D721Med (cell line): ENCODE data around the gene SPAG16.

Experiments used
- DNase-seq: peaks from one replicate; pipeline ENCODE4 v3.0.0; 2011; ENCODE audit warnings: low spot score; ENCODE audit not compliant: insufficient read length
- FAIRE-seq: peaks from 2 replicates; lab custom pipeline; 2011; peaks lifted over from hg19 to GRCh38; lab: Jason Lieb, UNC
- TF ChIP-seq, protein P1 (sequence below): IDR thresholded peaks from 2 replicates; pipeline ENCODE4 v1.5.1; 2012; ENCODE audit warnings: mild to moderate bottlenecking, control low read depth; ENCODE audit not compliant: insufficient read depth; ENCODE audit errors: missing control alignments

The SPAG16 gene

DNA sequence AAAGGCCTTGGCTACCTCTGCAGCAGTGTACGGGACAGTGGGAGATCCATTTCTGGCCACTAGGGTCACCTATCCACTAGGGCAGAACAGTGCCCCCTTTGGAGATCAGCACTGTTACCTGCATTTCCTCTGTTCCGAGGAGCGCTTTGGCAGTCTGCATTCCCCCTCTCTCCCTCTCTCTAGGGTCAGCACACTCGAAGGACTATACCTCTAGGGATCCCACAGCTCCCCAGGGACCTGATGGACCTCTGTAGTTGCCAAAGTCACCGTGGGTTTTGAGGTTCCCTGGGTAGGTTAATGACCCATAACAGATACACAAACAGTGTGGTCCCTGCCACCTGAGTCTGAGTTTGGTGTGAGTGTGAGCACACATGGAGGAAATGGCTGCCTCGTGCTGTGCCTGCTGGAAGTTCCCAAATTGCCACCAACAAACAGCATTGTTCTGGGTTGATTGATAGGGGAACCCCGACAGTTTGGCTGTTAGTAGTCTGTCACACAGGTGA is 1026.8 kb downstream of the SPAG16 start:
- DNase-seq: no peak
- no peak for FAIRE-seq
- TF ChIP-seq, protein P1, sequence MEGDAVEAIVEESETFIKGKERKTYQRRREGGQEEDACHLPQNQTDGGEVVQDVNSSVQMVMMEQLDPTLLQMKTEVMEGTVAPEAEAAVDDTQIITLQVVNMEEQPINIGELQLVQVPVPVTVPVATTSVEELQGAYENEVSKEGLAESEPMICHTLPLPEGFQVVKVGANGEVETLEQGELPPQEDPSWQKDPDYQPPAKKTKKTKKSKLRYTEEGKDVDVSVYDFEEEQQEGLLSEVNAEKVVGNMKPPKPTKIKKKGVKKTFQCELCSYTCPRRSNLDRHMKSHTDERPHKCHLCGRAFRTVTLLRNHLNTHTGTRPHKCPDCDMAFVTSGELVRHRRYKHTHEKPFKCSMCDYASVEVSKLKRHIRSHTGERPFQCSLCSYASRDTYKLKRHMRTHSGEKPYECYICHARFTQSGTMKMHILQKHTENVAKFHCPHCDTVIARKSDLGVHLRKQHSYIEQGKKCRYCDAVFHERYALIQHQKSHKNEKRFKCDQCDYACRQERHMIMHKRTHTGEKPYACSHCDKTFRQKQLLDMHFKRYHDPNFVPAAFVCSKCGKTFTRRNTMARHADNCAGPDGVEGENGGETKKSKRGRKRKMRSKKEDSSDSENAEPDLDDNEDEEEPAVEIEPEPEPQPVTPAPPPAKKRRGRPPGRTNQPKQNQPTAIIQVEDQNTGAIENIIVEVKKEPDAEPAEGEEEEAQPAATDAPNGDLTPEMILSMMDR: no peak

DNA sequence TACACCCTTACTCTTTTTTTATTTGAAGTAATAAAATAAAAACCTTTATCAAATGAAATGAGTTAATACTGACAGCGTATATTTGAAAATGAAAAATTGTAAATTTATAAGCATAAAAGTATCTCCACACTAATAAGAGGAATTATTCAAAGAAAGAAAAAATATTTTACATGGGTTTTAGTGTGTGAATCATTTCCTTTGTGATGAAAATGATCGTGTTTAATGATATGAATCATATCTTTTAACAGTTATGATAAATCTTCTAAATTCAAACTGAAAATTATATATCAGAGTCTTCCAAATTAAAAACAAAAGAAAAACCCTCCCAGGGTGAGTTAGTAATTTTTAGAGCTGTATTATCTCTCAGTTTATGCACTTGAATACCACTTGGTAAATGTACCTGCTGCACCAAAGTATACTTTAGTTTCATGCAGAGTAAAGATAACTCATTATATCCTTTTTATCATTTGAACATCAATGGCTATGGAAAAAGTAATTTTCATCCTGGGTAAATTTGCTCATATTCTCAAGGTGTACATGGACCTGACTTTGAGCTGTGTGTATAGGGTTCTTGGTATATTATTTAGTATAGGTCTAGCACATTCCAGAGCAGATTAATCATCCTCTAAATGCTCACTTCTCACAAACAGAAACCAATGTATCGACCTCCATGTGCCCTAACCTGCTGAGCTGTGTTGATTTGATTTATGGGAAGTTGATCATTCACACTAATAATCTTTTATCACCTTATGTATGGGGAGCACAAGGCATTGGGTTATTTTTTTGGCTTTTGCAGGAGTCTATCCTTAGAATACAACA is 1027.9 kb downstream of the SPAG16 start:
- DNase-seq (no peak), FAIRE-seq (no peak)
- TF ChIP-seq, protein P1: no peak

DNA sequence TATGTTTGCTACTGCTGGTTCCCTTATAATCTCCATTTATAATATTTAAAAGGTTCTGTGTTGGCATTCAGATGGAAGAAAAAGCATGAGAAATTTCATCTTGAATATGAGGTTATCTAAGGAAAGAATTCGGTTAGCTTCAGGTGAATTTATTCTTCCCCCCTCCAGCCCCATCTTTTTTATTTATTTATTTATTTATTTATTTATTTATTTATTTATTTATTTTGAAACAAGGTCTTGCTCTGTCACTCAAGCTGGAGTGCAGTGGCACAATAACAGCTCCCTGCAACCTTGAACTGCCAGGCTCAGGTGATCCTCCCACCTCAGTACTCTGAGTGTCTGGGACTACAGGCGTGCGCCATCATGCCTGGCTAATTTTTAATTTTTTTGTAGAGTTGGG is 1031.1 kb downstream of the SPAG16 start:
- FAIRE-seq (no peak), DNase-seq (no peak)
- TF ChIP-seq, protein P1: no peak

DNA sequence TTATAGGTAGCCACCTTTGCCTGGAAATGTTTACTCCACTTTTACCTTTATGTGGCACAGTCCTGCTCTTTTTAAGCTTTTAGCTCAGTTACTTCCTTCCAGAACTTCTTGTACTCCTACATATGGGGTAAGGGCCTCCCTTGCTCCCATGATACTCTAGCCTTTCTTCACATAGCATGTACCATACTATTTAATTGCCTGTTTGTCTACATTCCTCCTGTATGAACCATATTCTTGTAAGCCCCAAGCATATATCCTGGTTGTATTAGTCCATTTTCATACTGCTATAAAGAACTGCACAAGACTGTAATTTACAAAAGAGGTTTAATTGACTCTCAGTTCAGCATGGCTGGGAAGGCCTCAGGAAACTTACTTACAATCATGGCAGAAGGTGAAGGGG is 1035.9 kb downstream of the SPAG16 start:
- FAIRE-seq: no peak
- TF ChIP-seq, protein P1: no peak
- no peak for DNase-seq

DNA sequence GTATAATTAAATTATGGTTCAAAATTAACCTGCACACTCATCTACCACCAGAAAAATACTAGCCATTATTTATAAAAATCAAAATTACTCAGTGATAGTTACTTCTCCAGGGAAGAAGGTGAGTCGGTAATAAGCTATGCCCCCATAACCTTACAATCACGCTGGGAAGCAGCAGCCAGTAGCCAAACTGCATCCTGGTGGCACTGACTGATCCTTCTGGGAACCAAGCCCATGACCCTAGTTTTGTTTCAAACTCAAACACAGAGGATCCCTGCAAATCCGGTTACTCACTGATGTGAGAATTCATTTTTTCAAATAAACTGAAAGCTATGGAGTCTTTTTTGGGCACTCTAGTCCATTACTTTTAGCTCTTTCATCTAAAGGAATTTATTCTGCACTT is 1038.4 kb downstream of the SPAG16 start:
- TF ChIP-seq, protein P1: no peak
- FAIRE-seq: no peak
- no peak for DNase-seq

DNA sequence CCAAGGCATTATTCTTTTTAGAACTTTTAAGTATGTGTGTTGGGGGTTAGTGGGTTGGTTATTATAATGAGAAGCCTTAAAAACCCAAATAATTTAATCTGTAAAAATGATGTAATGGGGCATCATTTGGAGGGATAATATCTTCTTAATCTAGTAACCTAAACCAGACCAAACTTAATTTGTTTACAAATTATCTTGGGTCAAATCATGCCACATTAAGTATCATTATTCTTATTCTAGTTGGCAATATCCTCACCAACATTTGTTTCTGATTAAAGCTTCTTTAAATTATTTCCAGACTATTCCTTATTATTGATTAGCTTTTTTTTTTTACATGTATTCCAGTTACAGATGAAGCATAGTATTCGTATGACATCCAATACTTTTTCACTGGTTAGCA is 1041.1 kb downstream of the SPAG16 start:
- DNase-seq (no peak), FAIRE-seq (no peak)

More for the DNA sequence above, 1041.1 kb downstream of the SPAG16 start:
- TF ChIP-seq, protein P1: no peak
